Fibroblast of skin of right biceps (primary cell): Measurements from ENCODE around the gene DNAJC5.
"Not testable (repeated sequence)": the region's sequence is repeated elsewhere in the genome, so short reads cannot be mapped to it uniquely, and the experiment has no call there.

Experiments
- DNase-seq: peaks from one replicate; pipeline ENCODE4 v3.0.0-alpha.2; 2013

The DNAJC5 gene, protein sequence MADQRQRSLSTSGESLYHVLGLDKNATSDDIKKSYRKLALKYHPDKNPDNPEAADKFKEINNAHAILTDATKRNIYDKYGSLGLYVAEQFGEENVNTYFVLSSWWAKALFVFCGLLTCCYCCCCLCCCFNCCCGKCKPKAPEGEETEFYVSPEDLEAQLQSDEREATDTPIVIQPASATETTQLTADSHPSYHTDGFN

DNA sequence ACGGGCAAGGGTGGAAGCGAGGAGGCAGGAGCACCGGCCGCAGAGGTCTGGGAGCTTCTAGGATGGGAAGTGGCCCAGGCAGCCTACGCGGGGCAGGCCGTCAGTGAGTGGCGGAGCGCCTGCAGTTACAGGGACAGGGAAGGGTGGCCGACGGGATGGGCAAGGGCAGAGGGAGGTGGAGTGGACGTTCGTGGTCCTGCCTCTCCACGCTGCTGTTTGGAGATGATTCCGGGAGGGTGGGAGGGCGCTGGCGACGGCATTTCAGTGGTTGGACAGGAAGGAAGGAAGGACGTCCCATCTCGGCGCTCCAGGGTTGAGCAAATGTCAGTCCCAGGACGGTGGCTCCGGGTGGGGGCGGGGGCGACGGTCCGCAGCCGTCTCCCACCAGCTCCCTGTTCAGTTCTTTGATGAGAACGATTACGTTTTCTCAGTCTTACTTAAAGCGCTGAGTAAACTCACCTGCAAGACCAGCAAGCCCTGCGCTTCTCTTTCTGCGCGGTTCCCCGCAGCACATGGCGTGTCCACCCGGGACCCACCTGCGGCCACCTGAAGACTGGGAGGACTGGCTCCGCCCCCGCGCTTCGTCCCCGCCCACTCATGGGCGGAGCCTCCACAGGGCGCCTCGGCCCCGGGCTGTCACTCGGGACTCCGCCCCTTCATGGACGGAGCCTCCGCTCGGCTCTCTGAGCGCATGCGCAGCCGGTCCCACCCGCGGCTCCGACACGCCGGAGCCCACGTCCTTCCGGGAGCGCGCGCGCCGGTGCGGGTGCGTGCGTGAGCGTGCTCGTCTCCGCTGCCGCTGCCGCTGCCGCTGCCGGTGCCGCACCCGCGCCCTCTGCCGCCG lies at the start of gene DNAJC5:
DNAJC5 (plus strand) TSS at position 769 of the 844 bp plus-strand sequence. CDS start 33,220 bp downstream, outside the sequence.
- DNase-seq: peak; percentile 90

- DNase-seq: no peak
Measured at GRCh38 chr20:63846128-63846771, 48.7 kb upstream of the DNAJC5 start.

DNA sequence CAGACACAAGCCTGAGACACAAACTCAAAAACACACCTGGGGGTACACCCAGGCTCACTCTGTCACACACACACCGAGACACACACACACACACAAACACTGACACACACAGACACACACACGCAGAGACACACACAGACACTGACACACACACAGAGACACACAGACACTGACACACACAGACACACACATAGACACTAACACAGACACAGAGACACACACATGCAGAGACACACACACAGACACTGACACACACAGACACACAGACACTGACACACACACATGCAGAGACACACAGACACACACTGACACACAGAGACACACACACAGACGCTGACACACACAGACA lies 48.1 kb upstream of the DNAJC5 start:
- DNase-seq: no peak

- no peak for DNase-seq
Measured at GRCh38 chr20:63847237-63848002, 47.5 kb upstream of the DNAJC5 start.

GRCh38 chr20:63848003-63848911 lies 46.7 kb upstream of the DNAJC5 start:
- no peak for DNase-seq

DNA sequence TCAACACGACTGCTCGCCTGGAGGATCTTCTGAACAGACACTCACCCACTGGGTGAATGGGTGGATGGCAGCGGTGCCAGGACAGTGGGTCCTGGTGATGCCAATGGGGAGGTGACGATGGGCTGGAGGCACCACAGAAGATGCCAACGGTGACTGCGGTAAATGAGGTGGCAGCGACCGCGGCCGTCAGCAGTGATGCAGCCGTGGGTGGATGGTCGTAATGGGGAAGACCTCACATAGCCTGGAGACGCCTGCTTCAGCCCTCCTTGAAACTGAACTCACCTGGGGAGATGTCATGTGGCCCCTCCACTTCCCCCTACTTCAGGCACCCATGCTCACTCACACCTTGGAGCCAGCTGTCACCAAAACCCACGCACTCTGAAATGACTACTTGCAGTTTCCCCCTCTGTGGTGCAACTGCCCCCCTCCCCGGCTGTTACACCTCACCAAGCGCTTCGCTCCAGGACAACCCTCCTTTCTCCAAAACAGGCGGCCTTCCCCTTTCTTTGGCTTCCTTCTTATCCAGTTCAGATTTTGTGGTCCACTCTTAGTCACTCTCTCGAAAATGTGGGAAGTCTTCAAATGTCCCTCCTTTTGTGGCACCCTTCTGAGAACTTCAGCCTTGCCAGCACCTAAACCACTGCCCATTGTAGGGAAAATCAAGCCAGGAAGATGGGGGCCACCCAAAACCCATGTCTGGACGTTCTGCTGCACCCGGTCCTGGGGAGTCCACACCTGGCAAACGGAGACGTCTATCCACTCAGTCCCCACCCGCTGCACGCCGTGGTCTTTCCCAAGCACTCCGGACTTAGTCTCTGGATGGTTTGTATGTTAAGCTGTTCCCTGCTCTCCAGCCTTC lies 44.0 kb upstream of the DNAJC5 start:
- DNase-seq: no peak

GRCh38 chr20:63851548-63851943 lies 43.4 kb upstream of the DNAJC5 start:
- not testable (repeated sequence) for DNase-seq

- DNase-seq: not testable (repeated sequence)
Measured at GRCh38 chr20:63853733-63854068, 41.2 kb upstream of the DNAJC5 start.

- no peak for DNase-seq
Measured at GRCh38 chr20:63854069-63854765, 40.7 kb upstream of the DNAJC5 start.

DNA sequence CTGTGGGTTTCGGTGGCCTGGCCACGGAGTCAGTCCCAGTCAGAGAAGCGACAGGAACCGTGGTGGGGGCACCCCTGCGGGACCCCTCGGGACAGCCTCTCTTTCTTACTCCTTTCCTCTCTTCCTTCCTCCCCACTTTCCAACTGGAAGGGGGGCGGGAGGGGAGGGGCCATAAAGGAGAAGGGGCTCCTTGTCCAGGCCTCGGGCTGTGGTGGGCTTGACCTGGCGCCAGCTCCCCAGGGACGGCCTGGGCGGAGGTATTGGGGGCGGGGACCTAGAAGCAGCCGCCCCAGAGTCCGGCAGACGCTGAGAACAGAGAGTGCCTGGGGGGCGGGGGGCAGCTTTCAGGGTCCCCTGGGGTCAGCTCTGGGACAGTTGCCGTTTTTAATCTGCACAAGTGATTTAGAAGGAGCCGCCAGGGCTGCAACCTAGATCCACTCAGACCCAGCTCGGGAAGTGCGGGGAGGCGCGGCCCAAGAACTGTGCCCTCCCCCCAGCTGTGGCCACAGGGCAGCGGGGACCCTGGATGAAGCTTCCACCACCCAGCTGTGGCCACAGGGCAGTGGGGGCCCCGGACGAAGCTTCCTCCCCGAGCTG lies 40.1 kb upstream of the DNAJC5 start:
- DNase-seq: no peak

- no peak for DNase-seq
Measured at GRCh38 chr20:63855363-63856097, 39.4 kb upstream of the DNAJC5 start.

DNA sequence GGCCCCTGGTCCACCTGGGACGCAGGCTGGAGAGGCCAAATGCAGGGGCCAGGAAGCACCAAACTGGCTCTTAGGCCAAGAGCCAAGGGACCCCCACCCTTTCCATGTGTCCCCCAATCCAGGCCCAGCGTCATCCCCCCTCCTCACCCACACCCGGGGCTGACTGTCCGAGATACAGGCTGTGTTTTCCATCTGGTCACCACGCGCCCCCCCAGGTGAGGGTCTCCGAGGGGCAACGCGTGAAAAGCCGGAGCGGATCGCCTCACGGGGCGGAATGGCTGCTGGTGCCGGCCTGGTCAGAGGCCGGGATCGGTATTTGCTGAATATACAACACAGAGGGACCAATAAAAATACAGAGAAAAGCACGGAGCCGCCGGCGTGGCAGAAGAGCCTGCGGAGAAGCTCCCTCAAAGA lies 38.8 kb upstream of the DNAJC5 start:
- DNase-seq: no peak

GRCh38 chr20:63857764-63858392 lies 37.0 kb upstream of the DNAJC5 start:
- no peak for DNase-seq

DNA sequence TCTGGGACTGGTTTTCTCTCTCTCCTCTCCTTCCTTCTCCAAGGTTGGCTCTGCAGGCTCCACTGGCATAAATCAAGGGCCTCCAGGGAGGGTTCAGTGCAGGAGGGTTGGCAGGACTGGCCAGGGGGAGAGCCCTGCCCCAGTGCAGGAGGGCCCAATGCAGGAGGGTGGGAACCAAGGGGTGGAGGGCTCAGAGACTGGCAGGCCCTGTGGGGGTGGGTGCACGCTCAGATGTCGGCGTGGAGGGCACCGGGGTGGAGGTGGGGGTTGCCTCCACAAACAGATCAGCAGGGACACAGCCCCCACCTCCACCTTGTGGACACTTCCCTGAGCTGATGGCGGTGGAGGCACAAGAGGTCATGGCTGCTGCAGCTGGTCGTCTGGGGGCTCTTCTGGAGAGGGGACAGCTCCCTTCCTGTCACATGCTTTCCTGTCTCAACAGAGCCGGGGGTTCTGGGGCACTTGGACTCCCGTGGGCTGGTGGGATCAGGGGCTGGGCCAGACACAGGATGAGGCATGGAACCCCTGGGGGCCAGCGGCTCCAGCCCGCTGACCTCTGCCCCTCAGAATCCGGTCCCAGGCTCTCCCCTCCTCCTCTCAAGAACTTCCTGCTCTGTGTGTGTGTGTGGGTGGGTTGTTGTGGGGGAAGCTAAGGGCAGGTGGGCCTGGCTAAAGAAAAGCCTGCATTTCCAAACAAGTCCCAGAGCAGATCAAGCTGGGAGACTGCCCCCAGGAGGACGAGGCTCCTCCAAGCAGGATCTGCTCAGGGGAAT lies 36.3 kb upstream of the DNAJC5 start:
- DNase-seq: no peak

- no peak for DNase-seq
Measured at GRCh38 chr20:63859166-63859699, 35.7 kb upstream of the DNAJC5 start.

DNA sequence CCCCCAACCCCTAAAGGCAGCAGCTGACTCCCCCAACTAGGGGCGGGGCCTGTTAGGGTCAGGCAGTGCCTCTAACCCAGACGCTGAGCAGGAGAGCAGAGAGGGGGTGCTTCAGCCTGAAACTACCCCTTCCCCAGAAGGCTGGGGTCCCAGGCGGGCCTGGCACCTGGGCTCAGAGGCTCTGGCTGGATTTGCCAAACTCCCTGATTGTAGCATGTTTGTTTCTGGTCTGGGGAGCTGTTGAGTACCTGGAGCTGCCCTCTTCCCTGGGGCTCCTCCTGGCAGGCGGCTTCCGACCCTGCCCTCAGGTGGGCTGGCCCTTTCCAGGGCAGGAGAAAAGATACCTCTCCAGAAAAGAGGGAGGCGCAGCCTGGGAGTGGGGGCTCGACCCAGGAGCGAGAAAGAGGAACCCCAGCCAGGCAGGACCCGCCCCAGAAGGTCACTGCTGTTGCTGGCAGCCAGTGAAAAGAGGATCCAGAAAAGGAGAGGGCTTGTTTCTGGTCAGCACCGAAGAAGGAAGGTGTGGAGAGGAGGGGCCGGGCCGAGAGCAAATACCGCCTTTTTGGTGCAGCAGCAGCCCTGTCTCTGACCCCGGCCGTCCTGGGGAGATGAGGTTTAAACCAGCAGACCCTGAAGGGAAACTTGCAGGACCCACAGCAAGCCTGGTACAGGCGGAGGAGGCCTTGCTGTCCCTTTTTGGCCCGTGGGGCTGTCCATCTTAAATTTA lies 34.4 kb upstream of the DNAJC5 start:
- no peak for DNase-seq

DNA sequence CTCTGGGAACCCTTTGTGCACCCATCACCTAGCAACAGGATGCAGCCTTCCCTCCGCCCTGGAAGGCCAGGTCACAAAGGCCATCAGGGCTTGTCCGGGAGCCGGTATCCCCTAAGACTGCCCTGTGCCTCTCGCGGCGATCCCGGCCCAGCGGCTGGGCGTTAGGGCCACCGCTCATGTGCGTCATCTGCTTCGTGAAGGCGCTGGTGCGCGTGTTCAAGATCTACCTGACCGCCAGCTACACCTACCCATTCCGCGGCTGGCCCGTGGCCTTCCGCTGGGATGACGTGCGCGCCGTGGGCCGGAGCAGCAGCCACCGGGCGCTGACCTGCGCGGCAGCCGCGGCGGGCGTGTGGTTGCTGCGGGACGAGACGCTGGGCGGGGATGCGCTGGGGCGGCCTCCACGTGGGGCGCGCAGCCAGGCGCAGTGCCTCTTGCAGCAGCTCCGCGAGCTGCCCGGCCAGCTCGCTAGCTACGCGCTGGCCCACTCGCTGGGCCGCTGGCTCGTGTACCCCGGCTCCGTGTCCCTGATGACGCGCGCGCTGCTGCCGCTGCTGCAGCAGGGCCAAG lies 33.5 kb upstream of the DNAJC5 start, which contains the start of gene ABHD16B:
ABHD16B (plus strand) TSS at position 134 of the 570 bp plus-strand sequence; CDS start at position 177, 43 bp downstream.
- DNase-seq: no peak
